IgD-negative memory B cell (primary cell): ENCODE data around the gene CBFB. TPM values are rescaled to one million over a fixed set of nuclear protein-coding genes. Genes with fewer than 3 reads are reported as not detected.

Source experiments
- H3K27ac Mint-ChIP-seq, 3 donors: one replicate each; pipeline ENCODE4 v1.8.0; 2020 to 2022; ENCODE audit warnings: mild to moderate bottlenecking in 3 of 3, mixed read lengths in 3 of 3, moderate library complexity in 1 of 3
- H3K27me3 Mint-ChIP-seq: one replicate; pipeline ENCODE4 v1.8.0; 2021; ENCODE audit warnings: mixed read lengths
- H3K36me3 Mint-ChIP-seq: one replicate; pipeline ENCODE4 v1.8.0; 2020; ENCODE audit warnings: mild to moderate bottlenecking, mixed read lengths
- H3K4me1 Mint-ChIP-seq, 3 donors: one replicate each; pipeline ENCODE4 v1.8.0; 2020 to 2022; ENCODE audit warnings: mixed read lengths in 3 of 3, mild to moderate bottlenecking in 1 of 3
- H3K4me3 Mint-ChIP-seq, 4 donors: one replicate each; pipeline ENCODE4 v1.8.0; 2020 to 2022; ENCODE audit warnings: mild to moderate bottlenecking in 4 of 4, mixed read lengths in 4 of 4, moderate library complexity in 3 of 4
- H3K9me3 Mint-ChIP-seq, 3 donors: one replicate each; pipeline ENCODE4 v1.8.0; 2020 to 2021; ENCODE audit warnings: mixed read lengths in 3 of 3, mild to moderate bottlenecking in 1 of 3
- polyA plus RNA-seq: library from polyadenylated mRNA; unstranded; fragments of 300-500 nt; fragmentation: Illumina TruSeq; gene quantifications from one replicate; pipeline ENCODE4 v1.2.3, GENCODE V29; 2021

The CBFB gene
- polyA plus RNA-seq, 1 donor from 2014 or later, result 43.3 TPM

DNA sequence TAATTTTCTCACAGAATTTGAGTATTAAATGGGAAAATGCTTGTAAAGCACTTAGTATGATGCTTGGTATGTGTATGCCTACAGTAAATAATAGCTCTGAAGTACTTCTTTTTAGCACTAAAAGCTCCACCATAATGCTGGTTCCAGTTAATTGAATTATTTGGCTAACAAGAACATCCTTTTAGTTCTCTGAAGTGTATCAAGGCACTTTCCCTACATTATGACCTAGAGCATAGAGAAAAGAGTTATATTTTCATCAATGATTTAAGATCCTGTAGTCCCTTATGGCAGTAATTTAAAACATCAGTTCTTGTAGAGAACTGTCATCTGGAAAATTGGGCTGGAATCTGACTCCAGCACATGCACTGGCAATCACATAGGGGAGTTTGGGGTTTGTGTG lies 58.9 kb downstream of the CBFB start:
- Mint-ChIP-seq H3K27ac (no peak overlapping the region), H3K4me1 (peaks cover 6 to 13% (median 11%) of the 10 kb centered on the region in 3 donors), H3K4me3 (no peak overlapping the region), H3K9me3 (no peaks in the 10 kb centered on the region), H3K27me3 (no peaks in the 10 kb centered on the region), H3K36me3 (peaks cover 3% of the 10 kb centered on the region)

DNA sequence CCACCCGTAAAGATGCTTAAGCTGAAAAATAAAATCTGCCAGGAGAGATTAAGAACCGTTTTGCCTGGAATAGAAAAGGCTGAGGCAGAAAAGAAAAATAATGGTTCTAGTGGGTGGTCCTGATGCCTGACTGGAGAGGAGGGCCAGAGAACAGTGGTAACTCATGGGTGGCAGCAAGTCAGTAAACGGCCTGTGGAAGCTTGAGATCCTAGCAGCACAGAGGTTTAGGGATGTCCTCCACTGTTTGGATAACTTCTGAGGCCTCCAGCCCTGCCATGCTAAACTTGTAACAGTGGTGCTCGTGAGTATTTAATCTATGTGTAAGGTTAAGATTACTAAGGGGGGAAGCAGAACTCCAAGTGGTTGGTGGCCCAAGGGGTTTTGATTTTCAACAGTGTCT lies 59.6 kb downstream of the CBFB start:
- Mint-ChIP-seq H3K4me3 (no peak overlapping the region), H3K27ac (no peak overlapping the region), H3K36me3 (peaks cover 3% of the 10 kb centered on the region), H3K4me1 (peaks cover 6 to 13% (median 11%) of the 10 kb centered on the region in 3 donors), H3K9me3 (no peaks in the 10 kb centered on the region), H3K27me3 (no peaks in the 10 kb centered on the region)

DNA sequence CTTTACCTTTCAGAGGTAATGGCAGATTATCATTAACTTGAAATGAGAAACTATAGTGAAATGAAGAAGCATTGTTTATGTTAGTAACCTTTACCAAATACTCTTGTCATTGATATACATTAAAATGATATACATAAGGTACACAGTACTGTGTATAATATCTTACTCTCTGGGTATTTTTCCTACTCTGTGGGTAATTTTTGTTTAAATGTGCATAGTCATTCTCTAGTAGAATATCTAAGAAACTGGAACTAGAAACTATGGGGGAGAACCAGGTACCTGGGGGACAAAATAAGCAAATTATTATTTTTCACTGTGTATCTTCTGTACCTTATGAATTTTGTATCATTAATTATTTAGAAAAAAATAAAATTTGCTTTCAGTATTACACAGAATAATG lies 60.2 kb downstream of the CBFB start:
- H3K36me3 Mint-ChIP-seq, result peaks cover 3% of the 10 kb centered on the region
- no peak overlapping the region for H3K4me3 Mint-ChIP-seq
- no peaks in the 10 kb centered on the region for H3K9me3 Mint-ChIP-seq
- H3K27me3 Mint-ChIP-seq, result no peaks in the 10 kb centered on the region
- peak overlapping the region in 1 of 3 donors; percentile 31 for H3K27ac Mint-ChIP-seq
- peaks cover 6 to 13% (median 11%) of the 10 kb centered on the region in 3 donors for H3K4me1 Mint-ChIP-seq

DNA sequence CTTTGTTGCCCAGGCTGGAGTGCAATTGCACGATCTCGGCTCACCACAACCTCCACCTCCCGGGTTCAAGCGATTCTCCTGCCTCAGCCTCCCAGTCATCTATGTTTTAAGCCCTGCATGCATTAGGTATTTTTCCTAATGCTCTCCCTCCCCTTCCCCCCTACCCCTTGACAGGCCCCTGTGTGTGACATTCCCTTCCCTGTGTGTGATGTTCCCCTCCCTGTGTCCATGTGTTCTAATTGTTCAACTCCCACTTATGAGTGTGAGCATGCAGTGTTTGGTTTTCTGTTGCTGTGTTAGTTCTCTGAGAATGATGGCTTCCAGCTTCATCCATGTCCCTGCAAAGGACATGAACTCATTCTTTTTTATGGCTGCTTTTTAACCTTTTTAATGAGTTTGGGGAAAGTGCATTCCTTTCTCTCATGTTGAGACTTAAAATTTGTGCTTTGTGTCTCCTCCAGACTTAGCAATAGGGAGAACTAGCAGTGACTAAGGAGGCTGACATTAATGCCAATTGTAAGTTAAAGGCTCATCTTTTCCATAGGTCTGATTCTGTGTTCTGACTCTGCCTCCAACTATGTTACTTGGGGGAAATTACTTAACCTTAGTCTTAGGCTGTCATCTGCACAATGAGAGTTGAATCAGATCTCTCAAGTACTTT lies 63.1 kb downstream of the CBFB start:
- Mint-ChIP-seq H3K36me3 (peaks cover 1% of the 10 kb centered on the region), H3K27me3 (no peaks in the 10 kb centered on the region), H3K4me1 (peaks cover 0 to 8% (median 2%) of the 10 kb centered on the region in 3 donors), H3K9me3 (no peaks in the 10 kb centered on the region), H3K27ac (no peak overlapping the region), H3K4me3 (no peak overlapping the region)

DNA sequence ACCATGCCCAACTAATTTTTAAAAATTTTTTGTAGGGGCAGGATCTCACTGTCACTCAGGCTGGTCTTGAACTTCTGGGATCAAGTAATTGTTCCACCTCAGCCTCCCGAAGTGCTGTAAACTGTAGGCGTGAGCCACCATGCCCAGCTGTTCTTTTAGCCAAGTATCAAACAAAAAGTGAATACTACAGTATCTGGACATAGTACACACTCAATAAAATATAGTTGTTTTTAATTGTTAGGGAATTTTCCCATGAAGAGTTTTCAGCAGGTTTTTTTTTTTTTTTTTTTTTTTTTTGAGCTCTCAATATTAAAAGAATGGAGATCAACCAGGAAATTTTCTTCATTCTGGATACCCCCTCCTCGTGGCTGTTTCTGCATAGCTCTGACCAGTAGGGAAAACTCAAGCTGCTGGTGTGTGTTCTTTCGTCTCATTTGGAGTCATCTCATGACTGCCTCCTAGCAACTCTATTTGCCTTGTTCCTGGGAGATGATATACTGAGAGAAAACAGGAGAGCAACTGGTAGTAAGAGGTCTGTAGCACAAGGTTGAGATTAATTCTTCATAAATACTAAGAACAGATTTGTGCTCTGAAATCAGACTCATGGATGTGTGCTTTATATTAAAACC lies 64.3 kb downstream of the CBFB start:
- H3K36me3 Mint-ChIP-seq, result no peaks in the 10 kb centered on the region
- no peaks in the 10 kb centered on the region for H3K9me3 Mint-ChIP-seq
- H3K27me3 Mint-ChIP-seq, result no peaks in the 10 kb centered on the region
- no peak overlapping the region for H3K27ac Mint-ChIP-seq
- H3K4me3 Mint-ChIP-seq, result no peak overlapping the region
- H3K4me1 Mint-ChIP-seq, result peaks cover 0 to 8% (median 0%) of the 10 kb centered on the region in 3 donors

DNA sequence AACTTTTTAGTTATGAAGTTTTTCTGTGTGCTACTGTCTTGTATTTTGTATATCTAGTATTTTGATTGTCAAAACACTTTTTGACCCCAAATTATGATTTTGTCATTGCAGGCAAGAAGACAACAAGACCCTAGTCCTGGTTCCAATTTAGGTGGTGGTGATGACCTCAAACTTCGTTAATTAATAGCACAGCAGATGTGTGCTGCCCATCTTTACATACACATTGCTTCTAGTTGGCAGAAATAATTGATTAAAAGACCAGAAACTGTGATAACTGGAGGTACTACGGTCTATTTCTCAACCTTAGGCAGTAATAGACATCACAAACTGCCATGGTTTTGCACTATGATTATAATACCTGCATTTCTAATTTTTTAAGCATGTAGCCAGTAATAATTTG lies 69.7 kb downstream of the CBFB start:
- no peaks in the 10 kb centered on the region for H3K27me3 Mint-ChIP-seq
- no peaks in the 10 kb centered on the region for H3K4me1 Mint-ChIP-seq
- H3K27ac Mint-ChIP-seq, result no peak overlapping the region
- no peak overlapping the region for H3K4me3 Mint-ChIP-seq
- no peaks in the 10 kb centered on the region for H3K36me3 Mint-ChIP-seq
- no peaks in the 10 kb centered on the region for H3K9me3 Mint-ChIP-seq

DNA sequence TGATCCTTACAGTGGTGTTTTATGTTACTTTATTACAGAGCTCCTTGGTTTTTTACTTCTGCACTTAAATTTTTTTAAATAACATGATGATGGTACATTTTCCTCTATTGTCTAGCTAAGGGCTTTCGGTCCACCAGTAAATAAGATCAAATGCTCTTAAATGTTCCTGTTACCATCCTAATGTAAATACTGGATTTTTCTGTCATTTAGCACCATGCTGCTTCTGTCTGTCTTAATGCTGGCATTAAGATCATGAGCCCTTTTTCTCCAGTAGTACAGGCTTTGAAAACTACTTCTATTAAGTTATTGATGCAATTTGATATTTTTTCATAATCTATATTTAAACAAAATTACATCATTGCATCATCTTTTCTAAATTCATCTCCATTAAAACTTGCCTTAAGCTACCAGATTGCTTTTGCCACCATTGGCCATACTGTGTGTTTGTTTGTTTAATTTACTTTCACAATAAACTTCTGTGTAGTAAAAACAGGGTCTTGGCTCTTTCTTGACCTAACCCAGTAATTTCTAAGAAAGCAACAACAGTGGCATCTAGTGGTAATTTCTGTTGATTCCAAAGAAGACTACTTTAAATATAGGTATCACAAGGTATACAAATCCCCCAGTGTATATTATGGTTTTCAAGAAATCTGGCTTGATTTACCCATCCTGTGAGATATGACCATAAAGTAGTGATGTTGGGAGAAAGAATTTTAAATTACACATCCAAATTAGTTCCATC lies 71.8 kb downstream of the CBFB start:
- no peak overlapping the region for H3K4me3 Mint-ChIP-seq
- no peaks in the 10 kb centered on the region for H3K36me3 Mint-ChIP-seq
- no peaks in the 10 kb centered on the region for H3K9me3 Mint-ChIP-seq
- H3K27me3 Mint-ChIP-seq, result no peaks in the 10 kb centered on the region
- no peak overlapping the region for H3K27ac Mint-ChIP-seq
- peaks cover 8 to 12% (median 12%) of the 10 kb centered on the region in 3 donors for H3K4me1 Mint-ChIP-seq

DNA sequence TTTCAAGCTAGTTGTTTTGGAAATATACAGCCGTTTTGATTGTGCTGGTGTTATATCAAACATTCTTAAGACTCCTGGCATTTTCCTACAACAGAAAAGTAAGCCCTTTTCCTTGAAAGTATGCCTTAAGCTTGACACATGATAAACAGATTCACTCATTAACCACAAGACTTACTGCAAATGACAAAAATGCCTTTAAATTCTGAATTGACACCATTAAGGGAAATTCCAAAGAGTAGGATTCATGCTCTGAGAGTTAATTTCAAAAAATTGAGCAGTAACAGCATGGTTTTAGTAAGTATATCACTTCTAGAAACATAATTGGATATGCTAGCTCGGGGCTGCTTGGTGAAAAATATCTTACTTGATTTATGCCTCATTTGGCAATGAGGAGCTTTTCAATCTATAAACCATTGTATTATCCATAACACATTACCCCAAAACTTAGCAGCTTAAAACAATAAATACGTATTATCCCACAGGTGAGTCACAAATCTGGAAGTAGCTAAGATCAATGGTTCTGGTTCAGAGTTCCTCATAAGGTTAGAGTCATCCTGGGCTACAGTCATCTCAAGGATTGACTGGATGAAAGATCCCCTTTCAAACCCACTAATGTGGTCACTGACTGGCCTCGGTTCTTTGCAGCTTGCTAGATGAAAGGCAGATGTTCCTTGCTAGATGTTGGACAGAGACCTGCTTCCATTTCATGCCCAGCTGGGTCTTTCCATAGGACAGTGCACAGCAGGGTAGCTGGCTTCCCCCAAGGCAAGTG lies 72.5 kb downstream of the CBFB start:
- Mint-ChIP-seq H3K4me3 (no peak overlapping the region), H3K27me3 (no peaks in the 10 kb centered on the region), H3K36me3 (no peaks in the 10 kb centered on the region), H3K9me3 (no peaks in the 10 kb centered on the region), H3K27ac (no peak overlapping the region), H3K4me1 (peaks cover 10 to 17% (median 12%) of the 10 kb centered on the region in 3 donors)

DNA sequence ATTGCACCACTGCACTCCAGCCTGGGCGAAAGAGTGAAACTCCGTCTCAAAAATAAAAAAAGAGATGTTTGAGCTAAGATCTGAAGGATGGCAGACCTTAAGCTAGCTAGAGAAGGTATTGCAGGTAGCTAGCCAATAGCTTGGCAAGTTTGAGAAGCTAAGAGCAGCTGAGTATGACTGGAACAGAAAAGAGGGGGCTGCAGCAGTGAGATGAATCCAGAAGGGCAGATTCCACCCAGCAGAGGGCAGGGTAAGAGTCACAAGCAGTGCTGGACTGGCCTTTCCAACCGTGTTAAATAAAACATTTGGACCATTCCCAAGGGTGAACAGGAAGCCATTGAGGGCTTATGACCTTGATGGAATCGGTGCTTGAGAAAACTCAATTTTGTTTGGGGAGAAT lies 75.1 kb downstream of the CBFB start:
- peaks cover 10 to 17% (median 12%) of the 10 kb centered on the region in 3 donors for H3K4me1 Mint-ChIP-seq
- peak overlapping the region in 2 of 3 donors; percentile 22 to 68 for H3K27ac Mint-ChIP-seq
- H3K9me3 Mint-ChIP-seq, result no peaks in the 10 kb centered on the region
- no peaks in the 10 kb centered on the region for H3K27me3 Mint-ChIP-seq
- H3K4me3 Mint-ChIP-seq, result peak overlapping the region in 1 of 4 donors; percentile 57
- peaks cover 1% of the 10 kb centered on the region for H3K36me3 Mint-ChIP-seq

DNA sequence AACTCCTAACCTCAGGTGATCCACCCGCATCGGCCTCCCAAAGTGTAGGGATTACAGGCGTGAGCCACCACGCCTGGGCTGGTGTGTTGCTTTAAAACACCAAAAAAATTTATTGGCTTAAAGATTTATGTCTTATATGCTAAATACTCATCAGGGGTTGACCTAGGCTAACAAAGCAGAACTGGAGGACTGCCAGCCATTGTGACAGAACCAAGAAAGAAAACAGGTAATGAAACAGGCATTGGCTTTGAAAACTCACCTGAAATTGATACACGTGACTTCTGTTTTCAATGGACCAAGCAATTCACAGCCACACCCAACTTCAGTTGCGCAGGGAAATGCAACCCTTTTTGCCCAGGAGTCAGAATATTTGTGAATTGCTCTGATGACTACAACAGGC lies 75.9 kb downstream of the CBFB start:
- Mint-ChIP-seq H3K27ac (peak overlapping the region; percentile 74 to 85 (median 76)), H3K4me1 (peaks cover 10 to 22% (median 19%) of the 10 kb centered on the region in 3 donors), H3K27me3 (no peaks in the 10 kb centered on the region), H3K36me3 (peaks cover 1% of the 10 kb centered on the region), H3K4me3 (peak overlapping the region in 3 of 4 donors; percentile 3 to 81 (median 25)), H3K9me3 (no peaks in the 10 kb centered on the region)

DNA sequence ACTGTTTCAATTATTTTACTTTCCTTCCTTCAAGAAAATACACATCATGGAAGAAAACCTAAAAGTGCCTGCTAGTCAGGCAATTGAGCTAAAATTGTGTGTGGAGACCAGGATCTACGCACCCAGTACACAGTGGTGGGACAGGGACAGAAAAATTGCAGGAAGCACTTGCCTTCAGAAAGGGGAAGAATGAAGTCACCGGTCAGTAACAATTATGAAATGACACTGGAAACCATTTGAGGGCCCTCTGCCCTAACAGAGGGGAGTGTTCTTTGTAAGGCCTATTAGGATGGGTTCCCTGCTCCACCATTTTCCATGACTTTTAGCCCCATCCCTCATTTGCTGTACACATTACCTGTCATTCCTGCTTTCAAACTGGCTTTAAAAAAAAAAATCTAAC lies 76.3 kb downstream of the CBFB start:
- H3K4me1 Mint-ChIP-seq, result peaks cover 10 to 22% (median 22%) of the 10 kb centered on the region in 3 donors
- no peaks in the 10 kb centered on the region for H3K9me3 Mint-ChIP-seq
- peaks cover 1% of the 10 kb centered on the region for H3K36me3 Mint-ChIP-seq
- H3K27ac Mint-ChIP-seq, result peak overlapping the region; percentile 74 to 85 (median 76)
- H3K4me3 Mint-ChIP-seq, result peak overlapping the region in 3 of 4 donors; percentile 3 to 81 (median 25)
- H3K27me3 Mint-ChIP-seq, result no peaks in the 10 kb centered on the region

DNA sequence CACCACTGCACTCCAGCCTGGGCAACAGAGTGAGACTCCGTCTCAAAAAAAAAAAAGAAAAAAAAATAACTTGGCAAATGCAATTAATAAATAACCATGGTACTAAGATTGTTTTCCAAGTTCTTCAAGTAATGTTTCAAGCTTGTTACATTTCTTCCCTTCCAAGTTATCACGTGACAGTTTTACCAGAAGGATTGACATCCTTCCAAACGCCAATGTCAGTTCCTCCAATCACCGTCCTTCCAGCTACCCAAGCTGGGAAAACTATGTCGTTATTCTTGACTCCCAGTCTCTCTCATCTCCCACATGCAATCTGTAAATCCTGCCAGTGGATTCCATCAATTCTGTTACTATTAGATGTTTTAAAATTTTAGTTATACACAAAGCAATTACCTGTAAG lies 76.9 kb downstream of the CBFB start:
- Mint-ChIP-seq H3K4me1 (peaks cover 13 to 28% (median 27%) of the 10 kb centered on the region in 3 donors), H3K27ac (peak overlapping the region; percentile 1 to 76 (median 74)), H3K4me3 (peak overlapping the region in 1 of 4 donors; percentile 25), H3K27me3 (no peaks in the 10 kb centered on the region), H3K9me3 (no peaks in the 10 kb centered on the region), H3K36me3 (peaks cover 1% of the 10 kb centered on the region)

DNA sequence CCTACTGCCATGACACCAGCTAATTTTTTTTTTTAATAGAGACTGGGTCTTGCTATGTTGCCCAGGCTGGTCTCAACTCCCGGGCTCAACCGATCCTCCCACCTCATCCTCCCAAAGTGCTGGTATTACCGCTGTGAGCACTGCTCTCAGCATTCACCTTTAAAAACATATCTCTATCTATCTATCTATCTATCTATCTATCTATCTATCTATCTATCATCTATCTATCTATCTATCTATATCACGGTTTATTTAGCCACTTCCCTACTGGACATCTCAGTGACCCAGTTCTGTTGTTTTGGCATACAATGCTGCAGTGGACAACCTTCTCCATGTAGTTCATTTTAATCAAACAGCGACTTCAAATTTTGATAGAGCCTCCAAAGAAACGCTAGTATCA lies 79.5 kb downstream of the CBFB start:
- no peaks in the 10 kb centered on the region for H3K27me3 Mint-ChIP-seq
- no peaks in the 10 kb centered on the region for H3K9me3 Mint-ChIP-seq
- H3K4me3 Mint-ChIP-seq, result peak overlapping the region in 3 of 4 donors; percentile 43 to 97 (median 66)
- peaks cover 1% of the 10 kb centered on the region for H3K36me3 Mint-ChIP-seq
- H3K27ac Mint-ChIP-seq, result no peak overlapping the region
- peaks cover 20 to 42% (median 27%) of the 10 kb centered on the region in 3 donors for H3K4me1 Mint-ChIP-seq

DNA sequence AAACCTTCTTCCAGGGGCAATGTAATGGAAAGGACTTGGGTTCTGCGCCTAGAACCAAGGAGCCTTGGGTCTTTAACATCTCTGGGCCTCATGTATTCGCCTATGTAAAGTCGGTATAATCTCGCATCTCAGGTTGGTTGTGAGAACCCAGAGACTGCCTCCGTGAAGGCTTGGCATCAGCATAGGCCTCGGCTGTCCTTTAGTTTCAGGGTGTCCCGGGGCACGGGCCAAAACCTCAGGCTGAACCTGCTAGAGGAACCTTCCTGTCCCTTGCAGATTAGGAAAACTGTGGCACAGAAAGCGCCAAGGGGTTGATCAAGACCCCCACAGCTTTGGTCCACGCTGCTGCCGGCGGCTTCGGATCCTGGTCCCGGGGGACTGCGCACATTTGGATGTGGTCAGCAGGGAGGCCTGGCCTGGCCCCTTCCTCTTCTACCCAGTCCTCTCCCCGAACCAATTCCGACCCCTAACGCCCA lies 80.0 kb downstream of the CBFB start:
- H3K27ac Mint-ChIP-seq, result peak overlapping the region in 2 of 3 donors; percentile 90 to 98
- H3K27me3 Mint-ChIP-seq, result no peaks in the 10 kb centered on the region
- peaks cover 20 to 44% (median 25%) of the 10 kb centered on the region in 3 donors for H3K4me1 Mint-ChIP-seq
- H3K36me3 Mint-ChIP-seq, result peaks cover 1% of the 10 kb centered on the region
- peak overlapping the region; percentile 91 to 99 (median 98) for H3K4me3 Mint-ChIP-seq
- no peaks in the 10 kb centered on the region for H3K9me3 Mint-ChIP-seq
